Hippocampal formation (tissue), 2 donors: Measurements from ENCODE around the gene ITGA7.

Experiments used
- DNase-seq, 2 donors: peaks; one replicate each; lab custom pipeline; 2025; lab: John Stamatoyannopoulos, UW

Gene ITGA7

GRCh38 chr12:55718624-55719275, 11.0 kb upstream of the ITGA7 start:
- no peak for DNase-seq

GRCh38 chr12:55718015-55718414, 10.3 kb upstream of the ITGA7 start:
- DNase-seq, result no peak

GRCh38 chr12:55717011-55718007, 9.6 kb upstream of the ITGA7 start:
- no peak for DNase-seq

GRCh38 chr12:55716582-55716957, 8.9 kb upstream of the ITGA7 start:
- DNase-seq, result no peak

GRCh38 chr12:55715833-55716581, 8.3 kb upstream of the ITGA7 start, which contains the start of gene BLOC1S1:
TSS of gene BLOC1S1 (plus strand) at chr12:55716046. CDS start at chr12:55716052, 6 bp downstream.
- peak; percentile 70 to 83 for DNase-seq

- no peak for DNase-seq
Observed at GRCh38 chr12:55715169-55715764, 7.6 kb upstream of the ITGA7 start.

- no peak for DNase-seq
Observed at GRCh38 chr12:55713721-55714120, 6.0 kb upstream of the ITGA7 start.

DNA sequence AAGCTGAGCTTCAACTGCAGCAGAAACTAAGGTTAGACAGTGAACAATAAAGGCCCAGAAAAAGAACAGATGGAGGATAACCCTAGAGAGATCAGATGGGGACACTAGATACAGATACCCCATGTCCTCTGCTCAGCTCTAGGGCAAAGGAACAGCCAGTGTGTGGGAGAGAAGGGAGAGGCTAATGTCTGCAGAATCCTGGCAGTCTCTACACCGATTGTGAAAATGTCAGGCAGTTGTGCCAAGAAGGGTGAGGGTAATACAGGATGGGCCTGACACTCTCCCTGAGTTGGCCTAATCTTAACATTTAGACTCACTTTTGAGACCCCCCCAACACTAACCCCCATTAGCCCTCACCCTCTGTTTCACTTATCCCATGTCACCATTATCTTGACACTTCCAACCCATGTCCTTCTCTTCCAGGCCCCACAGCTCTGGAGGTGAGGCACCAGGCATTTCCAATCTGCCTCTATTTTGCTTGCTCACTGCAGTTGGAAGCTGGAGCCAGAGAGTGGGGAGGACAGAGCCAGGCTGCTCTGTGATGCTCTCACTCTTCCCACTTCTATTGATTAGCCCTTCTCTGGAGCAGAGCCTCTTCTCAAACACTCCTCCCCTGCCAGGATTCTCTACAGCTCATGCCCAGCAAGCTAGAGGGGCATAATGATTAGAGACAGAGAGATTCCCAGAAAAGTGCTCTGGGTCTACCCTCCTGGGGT, 5.2 kb upstream of the ITGA7 start:
- no peak for DNase-seq

GRCh38 chr12:55711786-55712553, 4.3 kb upstream of the ITGA7 start:
- peak in 1 of 2 donors; percentile 24 for DNase-seq

- DNase-seq, result no peak
Observed at GRCh38 chr12:55708695-55709233, 1.1 kb upstream of the ITGA7 start.

DNA sequence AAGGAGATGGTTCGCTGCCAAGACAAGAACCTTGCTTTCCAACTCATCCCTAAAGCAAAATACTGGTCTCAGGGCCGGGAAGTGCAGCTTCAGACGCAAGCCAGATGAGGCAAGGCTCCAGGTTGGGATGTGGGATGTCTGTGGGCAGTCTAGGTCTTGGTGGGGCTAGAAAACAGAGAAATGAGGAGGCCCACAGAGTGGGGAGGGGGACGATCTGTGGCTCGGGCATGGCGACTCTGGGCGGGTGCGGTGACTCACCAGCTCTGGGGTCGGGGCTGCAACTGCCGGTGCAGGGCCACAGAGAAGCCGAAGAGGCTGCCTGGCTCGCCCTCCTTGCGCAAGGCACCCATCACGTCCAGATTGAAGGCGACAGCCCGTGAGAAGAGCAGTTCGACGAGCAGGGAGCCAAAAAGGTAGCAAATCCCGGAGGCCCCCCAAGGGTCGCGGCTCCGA, 459 bp downstream of the ITGA7 start:
- DNase-seq, result no peak

DNA sequence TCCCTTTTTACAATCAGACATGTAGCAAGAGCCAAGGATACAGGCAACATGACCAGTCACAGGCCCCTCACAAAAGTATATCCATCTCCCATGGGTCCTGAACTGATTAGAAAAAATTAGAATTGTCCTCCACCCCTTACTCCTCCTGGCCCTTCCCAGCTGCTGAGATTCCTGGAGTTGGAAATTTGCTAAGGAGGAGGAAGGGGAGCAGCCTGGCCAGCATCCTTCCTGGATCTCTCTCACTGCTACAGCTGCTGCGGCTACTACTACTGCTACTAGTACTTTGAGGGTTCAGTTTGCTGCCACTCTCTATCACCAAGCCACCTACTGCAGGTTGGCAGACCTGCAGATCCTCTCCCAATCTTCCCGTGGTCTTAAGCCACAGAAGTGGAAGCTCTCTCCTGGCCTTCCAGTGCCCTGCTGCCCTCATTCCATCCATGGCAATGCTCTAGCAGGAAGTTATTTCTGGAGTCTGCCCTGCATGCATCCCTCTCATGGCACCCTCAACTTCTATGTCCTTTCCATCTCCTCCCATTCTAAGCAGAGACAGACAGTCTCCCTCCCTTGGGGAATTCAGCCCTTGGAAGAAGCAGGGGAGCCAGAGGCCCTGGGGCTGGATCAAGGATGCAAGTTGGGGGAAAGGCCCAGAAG, 1.0 kb downstream of the ITGA7 start:
- no peak for DNase-seq

DNA sequence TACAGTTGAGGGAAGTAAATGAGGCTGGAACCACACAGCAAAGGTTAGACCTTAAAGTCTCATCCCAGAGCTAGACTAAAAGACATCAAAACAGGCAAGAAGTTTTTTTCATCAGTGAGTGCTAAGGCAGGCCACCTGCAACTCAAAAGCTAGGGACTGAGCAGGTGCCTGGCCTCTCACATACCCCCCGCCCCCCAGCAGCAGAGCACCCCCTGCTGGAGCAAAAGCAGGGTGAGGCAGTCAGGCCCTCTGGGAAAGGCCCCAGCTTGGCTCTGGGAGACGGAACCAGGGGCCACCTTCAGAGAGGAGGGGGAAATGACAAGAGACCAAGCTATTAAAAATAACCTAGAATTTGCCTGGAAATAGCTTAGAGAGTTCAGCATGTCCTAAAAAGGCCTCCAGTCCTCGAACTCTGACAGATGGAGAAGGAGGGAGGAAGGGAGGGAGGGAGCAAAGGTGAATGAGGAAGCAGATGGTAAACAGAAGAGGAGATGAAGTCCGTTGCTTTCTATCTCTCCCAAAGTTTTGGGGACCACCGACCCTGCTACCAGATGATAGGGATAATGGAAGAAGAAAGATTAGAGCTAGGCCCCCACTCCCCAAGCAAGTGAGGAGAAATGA, 1.8 kb downstream of the ITGA7 start:
- DNase-seq, result no peak

GRCh38 chr12:55704824-55705718, 2.6 kb downstream of the ITGA7 start:
- no peak for DNase-seq

DNA sequence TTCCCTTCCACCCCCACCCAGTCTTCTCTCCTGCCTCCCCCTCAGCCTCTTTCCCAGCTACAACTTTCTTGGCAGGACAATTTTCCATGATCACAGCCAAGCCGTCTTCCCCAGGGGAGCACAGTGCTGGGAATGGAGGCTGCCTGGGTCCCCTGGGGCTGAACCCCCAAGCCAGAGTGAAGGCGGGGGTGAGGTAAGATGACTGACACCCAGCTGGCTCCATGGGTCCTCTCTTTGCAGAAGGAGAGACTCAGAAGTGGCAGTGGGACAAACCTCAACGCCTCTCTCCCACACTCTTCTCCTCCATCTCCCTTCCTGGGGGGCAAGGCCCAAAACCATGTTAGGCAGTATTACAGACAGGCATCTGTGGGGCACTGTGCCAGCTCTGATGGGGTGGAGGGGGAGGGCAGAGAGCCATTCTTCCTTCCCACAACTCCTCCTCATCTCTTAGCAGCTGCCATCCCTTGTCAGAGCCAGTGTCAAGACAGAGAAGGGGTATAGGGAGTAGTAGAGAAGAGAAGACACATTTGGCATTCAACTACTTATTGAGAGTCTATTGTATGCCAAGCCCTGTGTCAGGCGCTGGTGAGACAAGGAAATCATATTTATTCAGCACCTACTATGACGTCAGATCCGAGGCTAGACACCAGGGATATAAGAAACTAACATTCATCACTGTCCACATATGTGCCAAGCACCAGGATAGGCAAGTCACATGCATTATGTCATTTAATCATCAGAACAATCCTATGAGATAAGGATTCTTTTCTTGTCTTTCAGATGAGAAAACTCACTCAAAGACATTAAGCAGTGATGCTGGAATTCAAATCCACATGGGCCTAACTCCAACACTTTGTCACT, 3.6 kb downstream of the ITGA7 start:
- DNase-seq, result no peak

- no peak for DNase-seq
Observed at GRCh38 chr12:55703288-55703687, 4.4 kb downstream of the ITGA7 start.

DNA sequence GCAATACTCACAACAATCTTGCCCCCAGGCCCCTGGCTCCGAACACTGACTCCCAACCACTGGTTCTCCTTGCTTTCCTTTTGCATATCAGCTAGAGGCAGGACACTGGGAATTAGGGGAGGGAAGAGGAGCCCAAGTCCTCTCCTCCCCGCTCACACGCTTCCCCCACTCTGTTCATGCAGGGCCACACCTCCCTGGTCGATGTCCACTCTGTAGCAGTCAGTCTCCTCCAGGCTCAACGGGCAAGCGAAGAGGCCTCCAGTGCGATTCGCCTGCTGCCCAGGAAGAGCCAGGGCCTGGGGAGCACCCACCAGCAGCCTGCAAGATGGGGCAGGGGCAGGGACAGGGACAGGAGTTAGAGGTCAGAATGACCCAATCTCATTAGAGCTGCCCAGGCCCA, 4.8 kb downstream of the ITGA7 start:
- no peak for DNase-seq
